ENCODE measurements around the gene FBXO11. TPM values are rescaled to one million over a fixed set of nuclear protein-coding genes. Genes with fewer than 3 reads are reported as not detected.

The FBXO11 gene
- total RNA-seq, 2 donors from 2014 or later: 71.9 to 84.5 TPM

- no peaks in the 10 kb centered on the region for H3K4me1 ChIP-seq (ENCODE audit: control insufficient read depth, insufficient read depth, low read length)
- H3K27me3 ChIP-seq (ENCODE audit: control insufficient read depth, insufficient read depth, low read length, poor library complexity, severe bottlenecking): no peaks in the 10 kb centered on the region
- H3K36me3 ChIP-seq (ENCODE audit: control insufficient read depth, insufficient read depth, low read length): peaks cover 100% of the 10 kb centered on the region
- no peak for DNase-seq
- H3K27ac Mint-ChIP-seq: peak overlapping the region; percentile 16
- no peaks in the 10 kb centered on the region for H3K4me1 Mint-ChIP-seq
- no peak overlapping the region for H3K9ac ChIP-seq (ENCODE audit: extremely low read depth, low read length, poor library complexity, severe bottlenecking)
- H3K36me3 Mint-ChIP-seq (ENCODE audit: low read depth): peaks cover 95% of the 10 kb centered on the region
- H3K9me3 ChIP-seq (ENCODE audit: control insufficient read depth, low read length): peaks cover 29% of the 10 kb centered on the region
- no peak overlapping the region for H3K27ac ChIP-seq (ENCODE audit: low read depth, low read length)
- H3K27me3 Mint-ChIP-seq (ENCODE audit: insufficient read depth): no peaks in the 10 kb centered on the region
- no peaks in the 10 kb centered on the region for H3K9me3 Mint-ChIP-seq
- no peak overlapping the region for H3K4me3 ChIP-seq (ENCODE audit: low read length)
- WGBS, 2 experiments (ENCODE audit: insufficient coverage in 1 of 2, insufficient read length in 1 of 2): 96 to 98% methylated on average over 3 to 6 of the region's 6 CpGs
- no peak overlapping the region for H3K4me3 Mint-ChIP-seq
- TF ChIP-seq CTCF (conservative IDR thresholded peaks at IDR 0.05): no peak
Observed at GRCh38 chr2:47798631-47799030, 107.7 kb downstream of the FBXO11 start.

GRCh38 chr2:47796090-47796697, 110.1 kb downstream of the FBXO11 start:
- no peak overlapping the region for H3K27ac Mint-ChIP-seq
- no peaks in the 10 kb centered on the region for H3K4me1 Mint-ChIP-seq
- no peaks in the 10 kb centered on the region for H3K27me3 Mint-ChIP-seq (ENCODE audit: insufficient read depth)
- Histone ChIP-seq H3K27ac (ENCODE audit: low read depth, low read length) (no peak overlapping the region), H3K9me3 (ENCODE audit: control insufficient read depth, low read length) (peaks cover 6% of the 10 kb centered on the region), H3K27me3 (ENCODE audit: control insufficient read depth, insufficient read depth, low read length, poor library complexity, severe bottlenecking) (no peaks in the 10 kb centered on the region), H3K4me1 (ENCODE audit: control insufficient read depth, insufficient read depth, low read length) (no peaks in the 10 kb centered on the region), H3K36me3 (ENCODE audit: control insufficient read depth, insufficient read depth, low read length) (peaks cover 90% of the 10 kb centered on the region), H3K9ac (ENCODE audit: extremely low read depth, low read length, poor library complexity, severe bottlenecking) (no peak overlapping the region), H3K4me3 (ENCODE audit: low read length) (no peak overlapping the region)
- no peak overlapping the region for H3K4me3 Mint-ChIP-seq
- TF ChIP-seq CTCF (conservative IDR thresholded peaks at IDR 0.05): no peak
- no peak for DNase-seq
- H3K9me3 Mint-ChIP-seq: no peaks in the 10 kb centered on the region
- 99 to 100% methylated on average over 2 of the region's 2 CpGs for WGBS, 2 experiments (ENCODE audit: insufficient coverage in 1 of 2, insufficient read length in 1 of 2)
- H3K36me3 Mint-ChIP-seq (ENCODE audit: low read depth): peaks cover 86% of the 10 kb centered on the region

- WGBS, 2 experiments (ENCODE audit: insufficient coverage in 1 of 2, insufficient read length in 1 of 2): 95% methylated on average over 4 to 7 of the region's 7 CpGs
- H3K4me3 ChIP-seq (ENCODE audit: low read length): peak overlapping the region; percentile 87
- Mint-ChIP-seq H3K9me3 (no peaks in the 10 kb centered on the region), H3K4me3 (peak overlapping the region; percentile 88), H3K36me3 (ENCODE audit: low read depth) (peaks cover 50% of the 10 kb centered on the region), H3K27me3 (ENCODE audit: insufficient read depth) (no peaks in the 10 kb centered on the region), H3K27ac (peak overlapping the region; percentile 34), H3K4me1 (peaks cover 8% of the 10 kb centered on the region)
- DNase-seq: no peak
- no peaks in the 10 kb centered on the region for H3K9me3 ChIP-seq (ENCODE audit: control insufficient read depth, low read length)
- no peaks in the 10 kb centered on the region for H3K27me3 ChIP-seq (ENCODE audit: control insufficient read depth, insufficient read depth, low read length, poor library complexity, severe bottlenecking)
- no peak overlapping the region for H3K9ac ChIP-seq (ENCODE audit: extremely low read depth, low read length, poor library complexity, severe bottlenecking)
- no peak overlapping the region for H3K27ac ChIP-seq (ENCODE audit: low read depth, low read length)
- peaks cover 54% of the 10 kb centered on the region for H3K36me3 ChIP-seq (ENCODE audit: control insufficient read depth, insufficient read depth, low read length)
- TF ChIP-seq CTCF (conservative IDR thresholded peaks at IDR 0.05): no peak
- H3K4me1 ChIP-seq (ENCODE audit: control insufficient read depth, insufficient read depth, low read length): no peaks in the 10 kb centered on the region
Observed at GRCh38 chr2:47785986-47786385, 120.3 kb downstream of the FBXO11 start.

All from endodermal cell (in vitro differentiated cells).